T47D (cell line): ENCODE measurements around the gene SGK2.

Experiments
- DNase-seq, 2 experiments: peaks; one replicate each; pipeline versions ENCODE4 v3.0.0 to v3.0.0-alpha.2; 2011 to 2012; ENCODE audit warnings: low read depth in 1 of 2, low spot score in 1 of 2
- JUND ChIP-seq: IDR thresholded peaks from 2 replicates; pipeline ENCODE4 v1.6.1; 2012; ENCODE audit warnings: low read depth
- in situ Hi-C: cut with HindIII; loops from 2 replicates; pipeline ENCODE4 v1.10.0; 2016; ENCODE audit warnings: low sequenced_read_pairs, low pct_unique_long_range_greater_than_20kb

The SGK2 gene

GRCh38 chr20:43558412-43559146 lies at the start of gene SGK2:
SGK2 (plus strand) TSS chr20:43559027; CDS start chr20:43566496, 7,469 bp downstream.
- no peak for TF ChIP-seq JUND
- in situ Hi-C loops = no loop called here

DNA sequence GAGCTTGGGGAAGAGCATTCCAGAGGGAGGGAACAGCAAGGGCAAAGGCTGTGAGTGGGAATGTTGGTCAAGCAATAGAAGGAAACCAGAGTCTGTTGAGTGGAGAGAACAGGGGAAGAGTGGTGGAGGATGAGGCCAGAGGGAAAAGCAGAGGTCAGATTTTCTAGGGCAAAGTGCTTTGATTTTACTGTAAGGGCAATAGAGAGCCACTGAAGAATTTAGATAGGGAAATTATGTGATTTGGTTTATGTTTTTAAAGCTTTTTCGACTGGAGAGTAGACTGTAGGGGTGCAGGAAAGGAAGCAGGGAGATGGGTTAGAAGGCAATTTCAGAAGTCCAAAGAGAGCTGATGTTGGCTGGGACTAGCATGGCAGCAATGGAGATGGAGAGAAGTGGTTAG lies 46.9 kb upstream of the SGK2 start:
- in situ Hi-C loops = no loop called here
- DNase-seq = no peak
- TF ChIP-seq JUND = no peak

More at GRCh38 chr20:43558412-43559146, at the start of gene SGK2:
- peak in 1 of 2 experiments; percentile 32 for DNase-seq

DNA sequence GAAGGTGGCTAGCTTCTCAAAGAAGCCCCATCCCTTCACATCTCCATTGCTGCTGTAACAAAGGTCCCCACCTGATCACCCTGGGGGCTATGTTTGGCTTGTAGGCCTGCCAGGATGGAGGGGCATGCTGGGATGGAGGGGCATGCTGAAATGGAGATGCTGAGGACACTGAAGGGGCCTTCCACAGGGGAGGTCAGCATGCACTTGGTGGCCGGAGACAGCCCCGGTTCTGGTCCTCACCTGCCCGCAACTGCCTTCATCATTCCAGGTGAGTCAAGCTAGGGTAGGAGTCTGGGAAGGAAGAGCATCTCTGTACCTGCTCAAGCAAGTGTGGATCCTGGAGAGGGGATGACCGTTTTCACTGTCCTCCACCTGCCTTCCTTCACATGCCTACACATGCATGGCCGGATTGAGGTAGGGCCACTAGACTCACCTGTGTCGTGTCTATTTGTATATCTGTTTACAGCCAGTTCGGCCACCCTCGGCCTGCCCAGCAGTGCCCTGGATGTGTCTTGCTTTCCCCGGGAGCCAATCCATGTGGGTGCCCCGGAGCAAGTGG lies 45.4 kb upstream of the SGK2 start:
- TF ChIP-seq JUND = no peak
- no peak for DNase-seq
- in situ Hi-C loops = no loop called here

- in situ Hi-C loops = no loop called here
- DNase-seq = peak; percentile 95 to 99
- no peak for TF ChIP-seq JUND
Measured at GRCh38 chr20:43513931-43514647, 44.7 kb upstream of the SGK2 start.

DNA sequence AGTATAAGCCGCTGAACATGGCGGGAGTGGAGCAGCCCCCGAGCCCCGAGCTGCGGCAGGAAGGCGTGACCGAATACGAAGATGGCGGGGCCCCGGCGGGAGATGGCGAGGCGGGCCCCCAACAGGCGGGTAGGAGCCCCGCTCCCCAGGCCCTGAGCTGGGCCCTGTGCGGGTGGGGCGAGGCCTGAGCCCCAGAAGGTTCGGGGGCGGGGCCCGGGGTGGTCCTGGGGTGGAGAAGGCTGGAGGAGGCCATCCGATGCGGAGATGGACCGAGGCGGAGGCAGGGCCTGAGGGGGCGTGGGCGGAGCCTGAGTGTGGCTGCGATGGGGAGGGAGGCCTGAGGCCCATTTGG lies 44.2 kb upstream of the SGK2 start:
- in situ Hi-C loops = no loop called here
- DNase-seq = no peak
- TF ChIP-seq JUND = no peak

GRCh38 chr20:43515628-43516027 lies 43.2 kb upstream of the SGK2 start:
- no peak for DNase-seq
- no peak for TF ChIP-seq JUND
- in situ Hi-C loops = no loop called here

DNA sequence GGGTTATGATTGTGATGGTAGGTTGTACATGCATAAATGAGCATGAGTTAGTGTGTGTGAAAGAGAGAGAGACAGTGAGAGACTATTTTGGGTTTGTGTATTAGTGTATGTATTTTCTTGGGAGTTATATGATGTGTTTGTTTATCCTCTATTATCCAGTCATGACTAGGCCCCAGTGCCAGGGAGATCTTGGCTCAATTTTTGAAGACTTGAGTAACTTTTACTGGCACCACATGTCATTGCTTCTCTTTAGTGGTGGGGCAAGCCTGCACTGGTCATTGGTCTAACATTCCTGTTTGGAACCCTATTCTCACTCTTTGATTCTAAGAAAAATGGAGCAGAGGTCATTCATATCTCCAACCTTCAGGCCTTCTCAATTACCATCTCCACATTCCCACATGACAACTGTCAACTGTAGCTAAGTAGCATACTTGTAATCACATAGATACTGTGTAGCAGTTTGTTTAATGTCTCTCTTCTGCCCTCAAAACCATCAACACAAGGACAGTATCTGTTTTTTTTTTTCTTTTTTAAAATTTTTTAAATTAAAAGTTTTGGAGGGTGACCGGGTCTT lies 42.5 kb upstream of the SGK2 start:
- no peak for DNase-seq
- in situ Hi-C loops = no loop called here

GRCh38 chr20:43520074-43520630 lies 38.7 kb upstream of the SGK2 start:
- no peak for TF ChIP-seq JUND
- DNase-seq = no peak
- in situ Hi-C loops = no loop called here

More for the DNA sequence above, 42.5 kb upstream of the SGK2 start:
- TF ChIP-seq JUND = no peak

DNA sequence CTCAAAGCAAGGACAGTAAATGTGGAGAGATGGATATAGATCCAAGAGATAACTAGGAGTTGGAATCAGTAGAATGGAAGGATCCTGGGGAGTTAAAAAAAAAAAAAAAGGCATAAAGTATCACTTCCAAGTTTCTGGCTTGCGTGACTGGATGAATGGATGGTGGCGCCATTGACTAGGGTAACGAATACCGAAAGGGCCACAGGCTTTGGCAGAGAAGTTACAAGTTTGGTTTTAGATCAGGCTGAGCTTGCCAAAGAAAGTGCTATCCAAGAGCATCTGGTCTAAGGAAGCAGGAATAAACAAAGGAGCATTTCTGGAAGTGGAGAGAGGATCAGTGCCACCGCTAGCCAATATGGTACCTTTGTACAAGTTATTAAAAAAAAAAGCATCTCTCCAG lies 33.8 kb upstream of the SGK2 start:
- in situ Hi-C loops = no loop called here
- TF ChIP-seq JUND = no peak
- no peak for DNase-seq

DNA sequence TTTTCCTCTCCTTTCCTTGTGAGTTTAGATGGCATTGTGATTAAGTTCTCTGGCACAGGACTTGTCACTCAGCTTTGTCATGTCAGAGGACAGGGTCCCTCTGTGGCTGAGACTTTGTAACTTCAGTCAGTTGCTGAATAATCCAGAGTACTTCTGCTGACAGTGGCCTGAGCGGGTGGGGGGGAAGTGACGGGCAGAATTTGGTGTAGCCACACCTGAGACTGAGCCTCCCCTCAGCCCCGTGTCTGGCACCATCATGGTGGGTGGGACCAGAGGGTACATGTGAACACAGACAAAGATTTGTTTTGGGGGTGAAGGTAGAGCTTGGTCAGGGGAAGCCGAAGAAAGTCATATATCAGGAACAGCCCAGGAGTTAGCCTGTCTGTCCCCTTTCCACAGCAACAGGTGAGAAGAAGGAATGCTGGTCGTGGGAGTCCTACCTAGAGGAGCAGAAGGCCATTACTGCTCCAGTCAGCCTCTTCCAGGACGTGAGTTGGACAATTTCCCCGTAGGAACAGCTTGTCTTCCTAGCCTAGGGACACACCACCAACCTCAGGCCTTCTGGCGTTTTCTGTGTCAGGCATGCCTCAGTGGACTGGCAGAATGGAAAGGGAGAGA lies 30.5 kb upstream of the SGK2 start:
- TF ChIP-seq JUND = no peak
- DNase-seq = no peak
- in situ Hi-C loops = no loop called here

DNA sequence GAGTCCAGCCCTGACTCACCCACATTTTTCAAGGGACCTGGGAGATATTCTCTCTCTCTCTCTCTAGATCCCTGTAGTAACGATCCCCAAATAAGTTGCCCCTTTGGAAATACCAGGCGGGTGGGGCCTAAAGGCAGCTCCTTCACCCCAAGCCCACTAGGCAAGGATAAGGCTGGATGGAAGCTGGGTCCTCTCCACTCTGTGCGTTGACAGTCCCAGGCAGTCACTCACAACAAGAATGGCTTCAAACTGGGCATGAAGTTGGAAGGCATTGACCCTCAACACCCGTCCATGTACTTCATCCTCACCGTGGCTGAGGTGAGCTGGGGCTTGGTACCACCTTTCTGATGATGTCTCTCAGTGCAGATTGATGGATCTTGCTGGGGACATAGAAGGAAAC lies 29.8 kb upstream of the SGK2 start:
- TF ChIP-seq JUND = no peak
- in situ Hi-C loops = no loop called here
- no peak for DNase-seq

GRCh38 chr20:43529457-43530153 lies 29.2 kb upstream of the SGK2 start:
- in situ Hi-C loops = no loop called here
- TF ChIP-seq JUND = no peak

More at GRCh38 chr20:43529457-43530153, 29.2 kb upstream of the SGK2 start:
- no peak for DNase-seq
